ENCODE results near the gene SLC25A12.

DNA sequence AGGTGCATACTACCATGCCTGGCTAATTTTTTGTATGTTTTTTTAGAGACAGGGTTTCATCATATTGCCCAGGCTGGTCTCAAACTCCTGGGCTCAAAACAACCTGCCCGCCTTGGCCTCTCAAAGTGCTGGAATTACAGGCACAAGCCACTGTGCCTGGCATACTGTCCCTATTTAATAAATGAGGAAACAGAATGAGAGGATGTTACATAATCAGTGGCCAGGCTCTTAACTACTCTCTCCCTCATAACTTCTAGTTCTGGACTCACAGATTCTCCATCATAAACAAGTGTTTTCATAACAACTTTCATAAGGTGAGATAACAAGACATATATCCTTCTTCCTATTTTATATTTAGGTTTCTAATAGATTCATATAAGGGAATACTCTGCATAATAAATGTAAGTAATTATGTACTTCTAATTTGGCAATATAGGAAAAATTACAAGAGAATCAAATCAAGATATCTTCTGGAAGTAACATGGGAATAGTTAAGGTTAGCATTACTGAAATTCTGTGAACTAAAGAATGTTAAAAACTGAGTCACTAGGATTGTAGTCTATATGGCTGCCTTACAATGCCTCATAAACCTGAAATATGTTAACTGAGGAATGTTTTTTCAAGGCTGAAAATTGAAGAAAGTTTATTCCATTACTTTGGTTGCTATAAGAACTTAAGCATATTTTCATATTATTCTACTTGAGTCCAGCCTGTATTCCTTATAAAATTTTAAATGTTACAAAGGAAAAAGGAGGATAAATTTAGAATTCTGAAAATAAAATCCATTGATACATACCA is 71.3 kb downstream of the SLC25A12 start:
- TF ChIP-seq, protein P1, sequence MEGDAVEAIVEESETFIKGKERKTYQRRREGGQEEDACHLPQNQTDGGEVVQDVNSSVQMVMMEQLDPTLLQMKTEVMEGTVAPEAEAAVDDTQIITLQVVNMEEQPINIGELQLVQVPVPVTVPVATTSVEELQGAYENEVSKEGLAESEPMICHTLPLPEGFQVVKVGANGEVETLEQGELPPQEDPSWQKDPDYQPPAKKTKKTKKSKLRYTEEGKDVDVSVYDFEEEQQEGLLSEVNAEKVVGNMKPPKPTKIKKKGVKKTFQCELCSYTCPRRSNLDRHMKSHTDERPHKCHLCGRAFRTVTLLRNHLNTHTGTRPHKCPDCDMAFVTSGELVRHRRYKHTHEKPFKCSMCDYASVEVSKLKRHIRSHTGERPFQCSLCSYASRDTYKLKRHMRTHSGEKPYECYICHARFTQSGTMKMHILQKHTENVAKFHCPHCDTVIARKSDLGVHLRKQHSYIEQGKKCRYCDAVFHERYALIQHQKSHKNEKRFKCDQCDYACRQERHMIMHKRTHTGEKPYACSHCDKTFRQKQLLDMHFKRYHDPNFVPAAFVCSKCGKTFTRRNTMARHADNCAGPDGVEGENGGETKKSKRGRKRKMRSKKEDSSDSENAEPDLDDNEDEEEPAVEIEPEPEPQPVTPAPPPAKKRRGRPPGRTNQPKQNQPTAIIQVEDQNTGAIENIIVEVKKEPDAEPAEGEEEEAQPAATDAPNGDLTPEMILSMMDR (conservative IDR thresholded peaks at IDR 0.05; ENCODE audit: low read depth, low read length) = no peak
- TF ChIP-seq EZH2 (IDR thresholded peaks at IDR 0.05; ENCODE audit: borderline replicate concordance, low read depth, low read length, poor library complexity, severe bottlenecking) = no peak
